Thoracic aorta (tissue), 2 donors: ENCODE measurements around the gene CENPT. TPM values are rescaled to one million over a fixed set of nuclear protein-coding genes. Genes with fewer than 3 reads are reported as not detected.

Experiments used
- ATAC-seq: fragments of 150-250 bp; one replicate; pipeline ENCODE4 v1.8.0; 2017; ENCODE audit warnings: low read depth; ENCODE audit not compliant: insufficient number of reproducible peaks, low FRiP score
- DNase-seq: peaks from one replicate; pipeline ENCODE4 v3.0.0-alpha.2; 2020; ENCODE audit warnings: low spot score
- H3K27ac ChIP-seq, 2 donors: fragments of 200-600 bp; sonication (generic); 1 replicate in 1 of 2; 2 replicates in 1 of 2; pipeline ENCODE4 v1.5.1; 2016; ENCODE audit warnings: mild to moderate bottlenecking in 2 of 2, moderate library complexity in 2 of 2
- H3K27me3 ChIP-seq: fragments of 200-600 bp; sonication (generic); replicated peaks from 2 replicates; pipeline ENCODE4 v1.6.0; 2016; ENCODE audit warnings: mild to moderate bottlenecking; ENCODE audit not compliant: insufficient read depth
- H3K36me3 ChIP-seq: fragments of 200-600 bp; sonication (generic); one replicate; pipeline ENCODE4 v1.5.1; 2016
- H3K4me1 ChIP-seq, 2 donors: fragments of 200-600 bp; sonication (generic); 1 replicate in 1 of 2; 2 replicates in 1 of 2; pipeline versions ENCODE4 v1.5.1 to v1.6.0; 2016; ENCODE audit warnings: low read depth in 2 of 2, mild to moderate bottlenecking in 1 of 2; ENCODE audit not compliant: control insufficient read depth in 1 of 2
- H3K4me3 ChIP-seq: fragments of 200-600 bp; sonication (generic); 2 replicates; pipeline ENCODE4 v1.5.1; 2016; ENCODE audit warnings: mild to moderate bottlenecking
- H3K9me3 ChIP-seq: fragments of 200-600 bp; sonication (generic); 2 replicates; pipeline ENCODE4 v1.5.1; 2016
- CTCF ChIP-seq: fragments of 200-600 bp; sonication (generic); IDR thresholded peaks from one replicate; pipeline ENCODE4 v1.5.1; 2019; ENCODE audit warnings: antibody characterized with exemption
- total RNA-seq, 2 donors: library from RNA; depleted of rRNA; stranded (reverse); fragments of >200 nt; gene quantifications; one replicate each; pipeline versions ENCODE4 v1.1.0 to v1.2.3, GENCODE V29; 2016

Gene CENPT
- total RNA-seq, 2 donors from 2014 or later = 59.6 to 70.9 TPM

GRCh38 chr16:67857547-67858233 is 10.2 kb upstream of the CENPT start:
- Histone ChIP-seq H3K27me3 (no peaks in the 10 kb centered on the region), H3K4me3 (no peak overlapping the region), H3K9me3 (no peaks in the 10 kb centered on the region), H3K27ac (peak overlapping the region; percentile 72 to 74), H3K36me3 (no peaks in the 10 kb centered on the region), H3K4me1 (peaks cover 30 to 56% of the 10 kb centered on the region in 2 donors)
- TF ChIP-seq CTCF = no peak
- peak; percentile 77 for DNase-seq
- peak; percentile 83 for ATAC-seq

- ATAC-seq (no peak), DNase-seq (no peak)
- peak overlapping the region; percentile 29 to 74 for H3K27ac ChIP-seq
- no peaks in the 10 kb centered on the region for H3K9me3 ChIP-seq
- no peak overlapping the region for H3K4me3 ChIP-seq
- no peaks in the 10 kb centered on the region for H3K27me3 ChIP-seq
- no peak for TF ChIP-seq CTCF
- no peaks in the 10 kb centered on the region for H3K36me3 ChIP-seq
- H3K4me1 ChIP-seq = peaks cover 23 to 50% of the 10 kb centered on the region in 2 donors
Measured at GRCh38 chr16:67856927-67857546, 9.5 kb upstream of the CENPT start.

GRCh38 chr16:67855789-67856188 is 8.3 kb upstream of the CENPT start:
- ATAC-seq (no peak), DNase-seq (no peak)
- no peak overlapping the region for H3K4me3 ChIP-seq
- H3K9me3 ChIP-seq = no peaks in the 10 kb centered on the region
- peaks cover 15 to 38% of the 10 kb centered on the region in 2 donors for H3K4me1 ChIP-seq
- H3K36me3 ChIP-seq = peaks cover 2% of the 10 kb centered on the region
- peak overlapping the region in 1 of 2 donors; percentile 10 for H3K27ac ChIP-seq
- TF ChIP-seq CTCF = no peak
- no peaks in the 10 kb centered on the region for H3K27me3 ChIP-seq

GRCh38 chr16:67853670-67854069 is 6.2 kb upstream of the CENPT start:
- Histone ChIP-seq H3K36me3 (peaks cover 2% of the 10 kb centered on the region), H3K9me3 (no peaks in the 10 kb centered on the region), H3K27ac (no peak overlapping the region), H3K4me1 (peaks cover 17 to 38% of the 10 kb centered on the region in 2 donors), H3K4me3 (no peak overlapping the region), H3K27me3 (no peaks in the 10 kb centered on the region)
- no peak for ATAC-seq
- no peak for TF ChIP-seq CTCF
- DNase-seq = no peak

GRCh38 chr16:67848118-67848517 is 625 bp upstream of the CENPT start:
- peaks cover 40 to 49% of the 10 kb centered on the region in 2 donors for H3K4me1 ChIP-seq

More at GRCh38 chr16:67848118-67848517, 625 bp upstream of the CENPT start:
- ATAC-seq = no peak
- H3K4me3 ChIP-seq = peak overlapping the region; percentile 100
- DNase-seq = no peak
- no peak for TF ChIP-seq CTCF
- no peaks in the 10 kb centered on the region for H3K27me3 ChIP-seq
- peaks cover 2% of the 10 kb centered on the region for H3K36me3 ChIP-seq
- H3K9me3 ChIP-seq = no peaks in the 10 kb centered on the region
- peak overlapping the region; percentile 89 to 97 for H3K27ac ChIP-seq
